GM12878 (cell line): ENCODE measurements around the gene TMEM150C. TPM values are rescaled to one million over a fixed set of nuclear protein-coding genes. Genes with fewer than 3 reads are reported as not detected.

Experiments
- ATAC-seq: fragments of 200-7000 bp; cut with Tn5 transposase; 3 replicates; pipeline ENCODE4 v1.9.1; 2020; ENCODE audit warnings: mild to moderate bottlenecking, moderate library complexity
- BruUV-seq: library from RNA; stranded (reverse); fragments of 400-500 nt; replicated peaks from 2 replicates; lab custom pipeline; 2021; lab: Mats Ljungman, UMichigan
- CTCF ChIA-PET: fragments of 300-600 bp; sonication (Branson Sonifier 250); formaldehyde crosslinking; extraction: SDS; loops from one replicate; lab custom pipeline; 2021; ENCODE audit warnings: inconsistent platforms; lab: Yijun Ruan, JAX
- POLR2A ChIA-PET: fragments of 350-600 bp; formaldehyde crosslinking; extraction: SDS; loops from one replicate; lab custom pipeline; 2021; ENCODE audit warnings: inconsistent platforms; lab: Charles Lee
- RAD21 ChIA-PET: fragments of 300-600 bp; sonication (Branson Sonifier 250); formaldehyde crosslinking; loops from one replicate; lab custom pipeline; 2023; ENCODE audit warnings: antibody characterized with exemption; ENCODE audit not compliant: unreplicated experiment; lab: Charles Lee
- SMC1A ChIA-PET: fragments of 300-600 bp; sonication (Branson Sonifier 250); formaldehyde crosslinking; loops from one replicate; lab custom pipeline; 2023; ENCODE audit not compliant: unreplicated experiment, uncharacterized antibody; lab: Charles Lee
- DNase-seq: peaks from one replicate; pipeline ENCODE4 v3.0.0-alpha.2; 2011; ENCODE audit warnings: low read depth, low spot score
- FAIRE-seq: peaks from 3 replicates; lab custom pipeline; 2011; peaks lifted over from hg19 to GRCh38; lab: Jason Lieb, UNC
- H2AFZ ChIP-seq: 2 replicates; pipeline ENCODE4 v1.6.0; 2011; ENCODE audit warnings: low read depth, low read length, control low read depth; ENCODE audit not compliant: control insufficient read depth
- H3K27ac ChIP-seq: 2 replicates; pipeline ENCODE4 v1.5.1; 2011; ENCODE audit warnings: control low read depth; ENCODE audit not compliant: control insufficient read depth, insufficient read depth
- H3K27me3 ChIP-seq, 2 experiments: replicated peaks in 1 of 2; 2 replicates each; pipeline versions ENCODE4 v1.6.0 to v1.6.1; 2011; ENCODE audit warnings: low read length in 1 of 2; ENCODE audit not compliant: control insufficient read depth in 2 of 2, insufficient read depth in 2 of 2
- H3K36me3 ChIP-seq, 2 experiments: 2 replicates each; pipeline ENCODE4 v1.5.1; 2011; ENCODE audit warnings: low read length in 1 of 2; ENCODE audit not compliant: control insufficient read depth in 2 of 2, insufficient read depth in 2 of 2
- H3K4me1 ChIP-seq: 2 replicates; pipeline ENCODE4 v1.6.1; 2011; ENCODE audit warnings: mild to moderate bottlenecking, low read length, moderate library complexity, mixed read lengths; ENCODE audit not compliant: control insufficient read depth, insufficient read depth
- H3K4me2 ChIP-seq: 2 replicates; pipeline ENCODE4 v1.6.0; 2011; ENCODE audit warnings: control low read depth; ENCODE audit not compliant: control insufficient read depth, insufficient read depth
- H3K4me3 ChIP-seq: fragments of 200-600 bp; sonication (generic); 2 replicates; pipeline ENCODE4 v1.5.1; 2016
- H3K79me2 ChIP-seq: 2 replicates; pipeline ENCODE4 v1.6.0; 2011; ENCODE audit warnings: low read length; ENCODE audit not compliant: control insufficient read depth, insufficient read depth
- H3K9ac ChIP-seq: 2 replicates; pipeline ENCODE4 v1.8.0; 2011; ENCODE audit warnings: low read length, control low read depth, mixed read lengths; ENCODE audit not compliant: control insufficient read depth, insufficient read depth
- H3K9me3 ChIP-seq: replicated peaks from 3 replicates; pipeline ENCODE4 v1.5.1; 2011; ENCODE audit warnings: mild to moderate bottlenecking, low read length; ENCODE audit not compliant: control insufficient read depth, insufficient read depth
- H4K20me1 ChIP-seq: 2 replicates; pipeline ENCODE4 v1.6.0; 2011; ENCODE audit not compliant: control insufficient read depth, insufficient read depth
- CBX3 ChIP-seq: fragments of 200-600 bp; sonication (generic); IDR thresholded peaks from 2 replicates; pipeline ENCODE4 v1.6.1; 2016; ENCODE audit warnings: low read depth, borderline replicate concordance
- CUX1 ChIP-seq: IDR thresholded peaks from 2 replicates; pipeline ENCODE4 v1.6.1; 2012; ENCODE audit warnings: improper control_type of control experiment, low read depth, low read length; ENCODE audit not compliant: insufficient replicate concordance
- E4F1 ChIP-seq: fragments of 450-650 bp; IDR thresholded peaks from 2 replicates; pipeline ENCODE4 v1.6.1; 2018; ENCODE audit warnings: borderline replicate concordance, mild to moderate bottlenecking; ENCODE audit not compliant: partially characterized antibody
- GABPA ChIP-seq: IDR thresholded peaks from 2 replicates; pipeline ENCODE4 v1.6.1; 2014; ENCODE audit warnings: antibody characterized with exemption, low read depth, mild to moderate bottlenecking, inconsistent platforms
- IKZF2 ChIP-seq, 2 experiments: fragments of 450-650 bp; IDR thresholded peaks; 2 replicates each; pipeline ENCODE4 v1.6.1; 2017; ENCODE audit warnings: mild to moderate bottlenecking in 2 of 2, moderate library complexity in 2 of 2
- NR2F1 ChIP-seq: fragments of 450-650 bp; conservative IDR thresholded peaks from 2 replicates; pipeline ENCODE4 v1.6.1; 2017; ENCODE audit warnings: mild to moderate bottlenecking
- PML ChIP-seq: IDR thresholded peaks from 2 replicates; pipeline ENCODE4 v1.6.1; 2012; ENCODE audit warnings: low read length, inconsistent platforms
- SRF ChIP-seq, 2 experiments: IDR thresholded peaks; 2 replicates each; pipeline ENCODE4 v1.6.1; 2011; ENCODE audit warnings: low read depth in 2 of 2, low read length in 2 of 2, mild to moderate bottlenecking in 1 of 2, moderate library complexity in 1 of 2
- TARDBP ChIP-seq: IDR thresholded peaks from 2 replicates; pipeline ENCODE4 v1.6.1; 2016; ENCODE audit warnings: borderline replicate concordance
- ZBTB4 ChIP-seq: fragments of 450-650 bp; formaldehyde crosslinking; IDR thresholded peaks from 2 replicates; pipeline ENCODE4 v1.4.0; 2022; ENCODE audit warnings: mild to moderate bottlenecking, moderate library complexity
- ZNF207 ChIP-seq: fragments of 450-650 bp; IDR thresholded peaks from 2 replicates; pipeline ENCODE4 v1.6.1; 2014; ENCODE audit warnings: antibody characterized with exemption, mild to moderate bottlenecking, borderline replicate concordance
- ZNF217 ChIP-seq: fragments of 450-650 bp; IDR thresholded peaks from 2 replicates; pipeline ENCODE4 v1.6.1; 2017; ENCODE audit warnings: antibody characterized with exemption, mild to moderate bottlenecking
- ZNF24 ChIP-seq: fragments of 450-650 bp; IDR thresholded peaks from 2 replicates; pipeline ENCODE4 v1.6.1; 2017; ENCODE audit warnings: antibody characterized with exemption, mild to moderate bottlenecking
- WGBS: methylation state at CpG from one replicate; pipeline ENCODE4 v1.1.6; 2016; ENCODE audit warnings: low lambda C conversion rate; ENCODE audit not compliant: insufficient replicate concordance, insufficient coverage; ENCODE audit errors: missing lambda C conversion rate; 5-methylcytosine and 5-hydroxymethylcytosine counted together
- in situ Hi-C: fragments of 300-500 bp; cut with MboI; formaldehyde crosslinking; loops from 9 replicates; pipeline ENCODE4 v1.14.3; 2018; ENCODE audit warnings: mixed read lengths
- intact Hi-C: fragments of 100-400 bp; cut with micrococcal nuclease; formaldehyde crosslinking; loops from one replicate; pipeline ENCODE4 v1.14.2; 2022; ENCODE audit not compliant: unreplicated experiment
- polyA plus RNA-seq, 11 experiments: library from polyadenylated mRNA; depleted of rRNA in 4 of 11; unstranded in 6 of 11; stranded (reverse) in 5 of 11; fragments of >200 nt; fragmentation: Nextera tagmentation in 4 of 11; fragmentation: Illumina TruSeq in 1 of 11; extraction: Ambion mirVana in 4 of 11; extraction: Trizol in 1 of 11; gene quantifications; 1 replicate in 1 of 11; 2 replicates in 10 of 11; pipeline versions ENCODE4 v1.2.1 to v1.2.3, GENCODE V29; 2011 to 2016; ENCODE audit warnings: inconsistent platforms in 2 of 11, missing spikeins in 2 of 11, low read depth in 1 of 11
- total RNA-seq, 4 experiments: library from RNA; depleted of rRNA in 3 of 4; stranded (reverse); fragments of >200 nt in 3 of 4; fragmentation: Illumina TruSeq in 1 of 4; extraction: Trizol in 1 of 4; gene quantifications; 2 replicates each; pipeline versions ENCODE4 v1.2.1 to v1.2.3, GENCODE V29; 2013 to 2021

Gene TMEM150C
- total and polyA plus RNA-seq, 10 of the 15 experiments (the other 5 are each of a cell fraction or from before 2014, with no cell fraction given) = 0.04 to 0.78 (median 0.13) TPM; not detected in 2

- no peak for TF ChIP-seq ZNF217
- TF ChIP-seq ZNF207 = no peak
- 0 out of 4 replicates have a peak, but pooled peaks of 1 of the 2 experiments have one; percentile 10 for TF ChIP-seq IKZF2 (IDR thresholded peaks at IDR 0.05)
- peak; percentile 90 for TF ChIP-seq CUX1
Measured at GRCh38 chr4:82458729-82459128, 103.1 kb downstream of the TMEM150C start (continued).

GRCh38 chr4:82457266-82457665 is 104.5 kb downstream of the TMEM150C start:
- no peak overlapping the region for H3K27ac ChIP-seq
- no peak overlapping the region for H3K4me2 ChIP-seq
- RAD21 ChIA-PET = no interaction called here
- no peaks in the 10 kb centered on the region for H4K20me1 ChIP-seq
- H3K36me3 ChIP-seq = peaks cover 10 to 17% of the 10 kb centered on the region in 2 experiments
- DNase-seq (no peak), ATAC-seq (no peak), FAIRE-seq (no peak)
- BruUV-seq = no TSS peak
- CTCF ChIA-PET = interaction anchor here (9.1 kb wide), 1 partner anchor 283 kb away, joined by 89 read pairs; no protein-coding TSS in a partner anchor
- H3K4me1 ChIP-seq = no peaks in the 10 kb centered on the region
- intact Hi-C loops (no loop called here), in situ Hi-C loops (no loop called here)
- no peak overlapping the region for H2AFZ ChIP-seq
- H3K9ac ChIP-seq = no peak overlapping the region
- no peaks in the 10 kb centered on the region for H3K9me3 ChIP-seq
- no peaks in the 10 kb centered on the region for H3K27me3 ChIP-seq
- SMC1A ChIA-PET = no interaction called here
- H3K4me3 ChIP-seq = no peak overlapping the region
- H3K79me2 ChIP-seq = no peaks in the 10 kb centered on the region
- POLR2A ChIA-PET = no interaction called here
- 95% methylated on average over 7 of the region's 7 CpGs for WGBS
- no peak for TF ChIP-seq E4F1
- no peak for TF ChIP-seq CBX3
- no peak for TF ChIP-seq ZBTB4
- no peak for TF ChIP-seq NR2F1
- TF ChIP-seq ZNF24 = no peak
- no peak for TF ChIP-seq SRF (IDR thresholded peaks at IDR 0.05; ENCODE audit: low read depth in 2 of 2, low read length in 2 of 2)
- no peak for TF ChIP-seq TARDBP
- TF ChIP-seq GABPA = no peak
- TF ChIP-seq PML = no peak
